GM19099 (cell line): ENCODE results near the gene FER.

Experiments used
- POLR2A ChIP-seq: IDR thresholded peaks from 3 replicates; pipeline ENCODE4 v1.6.1; 2011; ENCODE audit warnings: low read depth; ENCODE audit not compliant: insufficient read length; ENCODE audit errors: extremely low read depth

FER gene

DNA sequence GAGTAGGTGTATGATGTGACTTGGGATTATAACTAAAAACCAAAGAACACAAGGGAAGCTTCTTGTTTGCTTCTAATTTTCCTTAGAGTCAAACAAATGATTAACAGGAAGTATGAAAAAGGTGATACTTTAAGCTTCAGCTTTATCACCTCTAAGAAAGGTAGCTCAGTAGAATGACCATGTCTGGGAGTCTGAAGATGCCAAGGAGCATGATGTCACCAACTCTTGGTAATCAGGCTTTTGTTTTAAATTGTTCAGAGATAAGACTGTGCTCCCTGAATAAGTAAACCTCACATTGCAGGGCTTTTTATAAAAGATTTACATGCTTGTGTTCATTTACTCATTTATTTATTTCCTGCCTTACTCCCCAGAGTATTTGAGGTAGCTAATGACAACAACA lies 169.9 kb downstream of the FER start:
- no peak for TF ChIP-seq POLR2A

DNA sequence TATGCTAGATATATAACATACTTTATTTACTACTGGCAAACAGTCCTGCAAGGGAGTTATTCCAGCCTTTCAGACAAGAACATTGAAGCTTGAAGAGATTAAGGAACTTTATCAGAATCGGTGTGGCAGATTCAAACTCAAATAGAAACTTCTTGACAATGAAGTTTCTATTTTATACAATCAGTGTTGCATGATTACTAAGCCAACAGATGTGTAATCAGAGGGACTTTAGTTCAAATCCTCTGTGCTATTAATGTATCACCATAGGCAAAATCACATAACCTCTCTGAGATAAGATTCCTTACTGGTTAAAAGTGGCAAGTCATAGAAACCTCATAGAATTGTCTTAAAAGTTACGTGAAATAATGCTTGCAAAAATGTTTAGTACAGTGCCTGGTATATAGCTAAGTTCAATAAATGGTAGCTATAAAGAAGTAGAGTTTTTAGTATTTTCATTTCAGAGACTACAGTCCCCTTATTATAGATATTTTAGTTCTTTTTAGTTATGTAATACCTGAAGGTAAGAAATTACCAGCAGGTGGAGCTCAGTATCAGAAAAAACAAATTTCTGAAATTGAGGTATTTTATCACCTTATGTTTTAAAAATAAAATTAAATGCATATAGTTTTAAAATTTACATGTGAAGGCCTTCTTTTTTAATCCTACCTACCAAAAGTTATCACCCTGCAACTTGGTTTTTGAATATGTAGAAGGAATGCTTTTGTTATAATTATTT lies 172.1 kb downstream of the FER start:
- no peak for TF ChIP-seq POLR2A

DNA sequence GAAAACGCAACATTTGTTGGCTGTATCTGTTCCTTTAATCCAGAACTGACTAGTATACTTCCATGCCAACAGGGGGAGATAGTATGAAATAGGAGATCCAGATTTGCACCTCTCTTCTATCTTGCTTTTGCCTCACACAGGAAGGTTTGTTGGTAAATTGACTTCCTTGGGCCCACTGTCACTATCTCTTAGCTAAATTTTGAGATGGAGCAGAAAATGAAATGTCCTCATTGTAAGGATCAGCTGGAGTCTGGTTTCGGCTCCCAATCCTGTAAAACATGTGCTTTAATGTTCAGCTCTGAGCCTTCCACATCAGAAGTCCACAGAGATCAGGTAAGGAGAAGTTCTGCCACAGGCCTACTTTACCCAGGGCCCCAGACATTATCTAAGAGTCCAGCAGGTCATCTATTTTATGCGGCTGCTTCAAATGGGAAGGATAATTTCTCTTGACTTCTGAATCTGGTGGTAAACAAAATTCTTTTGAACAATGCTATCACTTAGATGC lies 176.8 kb downstream of the FER start:
- TF ChIP-seq POLR2A = no peak

DNA sequence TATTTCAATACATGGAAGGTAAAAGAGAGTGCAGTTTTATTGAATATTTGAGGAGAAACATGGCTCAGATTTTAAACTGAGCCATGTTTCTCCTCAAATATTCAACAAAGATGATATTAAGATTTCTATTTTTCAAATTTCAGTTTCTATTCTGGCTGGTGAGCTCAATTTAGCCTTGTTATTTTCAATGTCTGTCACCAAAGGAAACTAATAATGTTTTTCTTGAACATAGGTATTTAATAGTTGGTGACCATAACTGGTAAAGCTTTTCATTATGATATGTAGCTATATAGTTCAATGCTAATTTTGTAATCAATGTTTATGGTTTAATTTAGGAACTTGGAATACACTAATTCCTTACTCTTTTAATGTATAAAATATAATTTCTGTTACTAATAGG lies 177.4 kb downstream of the FER start:
- TF ChIP-seq POLR2A = no peak

DNA sequence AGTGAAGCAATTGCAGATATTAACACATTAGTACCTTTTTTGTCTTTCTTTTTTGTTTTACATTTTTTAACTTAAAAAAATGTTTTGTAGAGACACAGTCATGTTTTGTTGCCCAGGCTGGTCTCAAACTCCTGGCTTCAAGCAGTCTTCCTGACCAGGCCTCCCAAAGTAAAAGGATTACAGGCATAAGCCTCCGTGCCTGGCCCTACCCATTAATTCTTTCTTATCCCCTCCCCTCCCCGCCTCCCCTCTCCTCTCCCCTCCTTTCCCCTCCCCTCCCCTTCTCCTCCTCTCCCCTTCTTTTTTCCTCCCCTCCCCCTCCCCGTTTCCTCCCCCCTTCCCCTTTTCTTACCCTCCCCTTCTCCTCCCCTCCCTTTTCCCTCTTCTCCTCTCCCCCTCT lies 182.4 kb downstream of the FER start:
- TF ChIP-seq POLR2A = no peak

DNA sequence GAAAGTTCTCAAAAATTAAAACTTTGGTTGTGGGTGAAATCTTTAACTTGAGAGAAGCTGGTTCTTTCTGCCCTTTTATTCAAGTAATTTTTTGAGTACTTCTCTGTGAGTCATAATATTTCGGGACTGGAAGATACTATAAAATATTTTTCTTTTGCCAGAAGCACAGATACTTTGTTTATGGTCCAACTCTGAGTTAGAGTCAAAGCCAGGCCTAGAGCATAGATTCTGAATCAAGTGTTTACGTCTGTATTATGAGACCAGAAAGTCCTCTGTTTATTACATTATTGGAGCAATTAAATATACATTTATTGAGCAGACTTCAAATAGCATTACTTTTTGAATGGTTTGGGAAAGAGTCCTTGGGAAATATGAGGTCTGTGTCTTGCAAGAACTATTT lies 187.9 kb downstream of the FER start:
- no peak for TF ChIP-seq POLR2A

DNA sequence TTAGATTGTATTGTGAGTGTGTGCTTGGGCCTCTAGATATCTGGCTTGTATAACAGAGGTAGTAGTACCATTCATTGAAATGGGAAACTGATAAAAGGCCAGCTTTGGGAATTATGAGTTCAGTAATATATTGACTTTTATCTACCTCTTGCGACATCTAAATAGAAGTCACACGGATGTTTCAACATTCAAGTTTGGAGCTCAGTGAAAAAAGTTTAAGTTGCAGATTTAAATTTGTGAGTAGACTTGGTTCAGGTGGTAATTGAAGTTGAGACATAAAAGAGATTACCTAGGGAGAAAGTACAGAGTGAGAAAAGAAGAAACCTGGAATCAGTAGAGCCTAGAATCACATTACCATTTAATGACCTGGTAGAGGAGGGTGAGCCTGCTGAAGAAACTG lies 189.5 kb downstream of the FER start:
- no peak for TF ChIP-seq POLR2A

DNA sequence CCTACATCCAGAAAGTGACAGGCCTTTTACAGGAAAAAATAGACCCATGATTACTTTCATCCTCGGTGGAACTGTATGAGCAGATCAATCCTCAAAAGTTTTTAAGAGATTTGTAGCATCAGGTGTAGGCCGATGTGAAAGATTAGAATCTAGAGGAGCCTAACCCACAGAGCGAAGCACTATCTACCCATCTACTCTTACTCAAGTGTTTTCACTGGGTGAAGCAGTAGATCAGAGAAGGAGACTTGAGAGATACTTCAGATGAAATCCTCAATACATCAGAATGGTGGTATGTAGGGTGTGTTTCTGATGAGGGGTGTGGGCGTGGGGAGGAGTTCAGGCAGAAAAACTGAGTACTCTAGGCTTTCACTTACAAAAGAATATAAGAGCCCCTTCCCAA lies 192.8 kb downstream of the FER start:
- TF ChIP-seq POLR2A = no peak

DNA sequence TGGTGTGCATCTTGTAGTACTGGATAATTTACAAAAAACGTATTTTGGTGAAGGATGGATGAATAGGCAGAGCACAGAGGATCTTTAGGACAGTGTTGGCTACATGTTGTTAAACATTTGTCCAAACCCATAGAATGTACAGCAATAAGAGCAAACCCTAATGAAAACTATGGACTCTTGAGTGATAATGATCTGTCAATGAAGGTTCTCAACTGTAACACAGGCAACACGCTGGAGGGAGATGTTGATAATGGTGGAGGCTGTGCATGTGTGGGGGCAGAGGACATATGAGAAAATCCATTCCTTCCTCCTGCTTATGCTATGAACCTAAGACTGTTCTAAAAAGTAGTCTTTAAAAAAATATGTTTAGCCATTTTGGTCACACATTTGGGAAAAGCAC lies 194.0 kb downstream of the FER start:
- TF ChIP-seq POLR2A = no peak

DNA sequence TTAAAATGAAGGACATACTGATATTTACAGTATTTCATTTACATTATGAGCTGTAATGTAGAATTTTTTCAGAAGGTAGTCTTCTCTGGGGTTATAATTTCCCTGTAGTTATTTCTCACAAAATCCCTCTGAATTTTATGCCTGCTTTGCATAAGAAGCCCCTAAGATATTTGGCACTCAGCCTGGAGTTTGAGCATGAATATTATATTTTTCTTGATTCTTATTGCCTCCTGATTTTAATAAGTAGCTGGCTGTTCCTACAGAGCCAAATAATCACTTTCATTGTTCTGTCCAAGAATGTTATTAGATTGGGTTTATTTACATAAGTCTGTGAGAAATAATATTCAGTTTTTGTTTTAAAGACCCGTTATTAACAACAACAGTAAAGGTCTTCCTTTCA lies 195.0 kb downstream of the FER start:
- no peak for TF ChIP-seq POLR2A

DNA sequence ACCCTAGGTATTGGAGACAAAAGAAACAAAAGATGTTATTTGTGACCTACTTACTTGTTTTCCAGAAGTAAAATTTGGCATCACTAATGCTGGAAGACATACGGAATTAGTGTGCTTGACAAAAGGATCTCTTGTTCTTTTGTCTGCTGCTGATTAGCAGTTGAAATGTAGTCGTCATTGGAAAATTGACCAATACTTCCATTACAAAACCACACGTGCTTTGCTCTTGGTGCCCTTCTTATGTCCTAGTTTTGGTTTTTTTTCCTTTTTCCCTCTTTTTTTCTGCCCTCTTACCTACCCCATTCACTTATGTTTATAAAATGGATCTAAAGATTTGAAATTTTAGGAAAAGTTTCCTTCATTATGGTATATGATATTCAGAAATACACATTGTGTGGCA lies 197.4 kb downstream of the FER start:
- TF ChIP-seq POLR2A = no peak

DNA sequence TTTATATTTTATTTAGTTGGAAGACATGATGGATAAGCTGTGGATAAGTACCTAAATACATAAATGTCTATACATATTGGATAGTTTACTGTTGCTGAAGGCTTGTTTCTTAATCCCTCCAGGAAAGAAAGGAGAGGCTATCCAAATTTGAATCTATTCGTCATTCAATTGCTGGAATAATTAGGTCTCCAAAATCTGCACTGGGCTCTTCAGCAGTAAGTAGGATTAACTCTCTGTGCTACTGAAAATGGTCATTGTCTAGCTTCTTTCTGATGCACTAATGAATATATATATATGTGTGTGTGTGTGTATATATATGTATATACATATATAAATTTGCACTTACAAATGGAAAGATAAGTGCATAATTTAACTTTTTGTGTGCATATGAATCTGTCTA lies 198.3 kb downstream of the FER start:
- no peak for TF ChIP-seq POLR2A

DNA sequence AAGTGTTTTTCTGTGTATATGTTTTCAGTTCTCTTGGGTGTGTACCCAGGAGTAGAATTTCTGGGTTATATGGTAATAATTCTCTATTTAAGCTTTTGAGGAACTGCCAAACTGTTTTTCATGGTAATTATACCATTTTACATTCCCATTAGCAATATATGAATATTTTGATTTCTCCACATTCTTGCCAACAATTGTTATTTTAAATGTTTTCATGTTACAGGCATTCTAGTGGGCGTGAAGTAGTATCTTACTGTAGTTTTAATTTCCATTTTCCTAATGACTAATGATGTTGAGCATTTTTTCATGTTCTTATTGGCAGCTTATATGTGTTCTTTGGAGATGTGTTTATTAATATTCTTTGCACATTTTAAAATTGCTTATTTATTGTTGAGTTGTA lies 199.5 kb downstream of the FER start:
- TF ChIP-seq POLR2A = no peak

DNA sequence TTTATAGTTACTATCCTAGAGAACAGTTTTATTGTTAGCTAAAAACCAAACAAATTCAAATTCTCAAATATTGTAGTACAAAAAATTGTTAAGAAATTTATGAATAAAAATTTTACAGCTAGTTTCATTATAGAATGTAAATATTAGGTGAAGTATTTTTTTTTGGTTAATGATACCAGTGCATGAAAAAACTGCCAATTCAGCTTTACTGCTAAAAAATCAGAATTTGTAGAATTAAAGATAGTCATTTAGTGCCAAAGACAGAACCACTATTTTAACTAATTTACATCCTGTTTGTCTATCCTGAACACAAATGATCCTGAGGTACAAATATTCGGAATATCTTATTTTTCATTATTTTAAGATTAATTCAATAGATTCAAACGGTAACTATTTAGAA lies 202.6 kb downstream of the FER start:
- no peak for TF ChIP-seq POLR2A

DNA sequence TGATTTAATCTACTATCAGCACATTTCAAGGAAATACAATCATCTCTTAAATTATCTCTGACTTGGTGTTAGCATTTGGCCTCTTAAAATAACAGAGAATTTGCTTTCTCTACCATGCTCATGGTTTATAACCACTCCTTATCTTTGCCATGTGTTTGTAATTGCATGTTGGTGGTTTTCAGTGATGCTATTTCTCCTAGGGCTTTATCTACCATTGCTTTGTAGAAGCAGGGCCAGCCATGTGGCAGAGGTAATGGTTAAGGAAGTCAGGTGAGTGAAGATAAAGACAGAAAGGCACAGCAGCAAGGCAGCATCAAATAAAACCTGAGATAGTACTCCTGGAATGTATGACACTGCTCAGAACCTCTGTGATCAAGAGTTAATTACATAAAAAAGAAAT lies 206.2 kb downstream of the FER start:
- no peak for TF ChIP-seq POLR2A

DNA sequence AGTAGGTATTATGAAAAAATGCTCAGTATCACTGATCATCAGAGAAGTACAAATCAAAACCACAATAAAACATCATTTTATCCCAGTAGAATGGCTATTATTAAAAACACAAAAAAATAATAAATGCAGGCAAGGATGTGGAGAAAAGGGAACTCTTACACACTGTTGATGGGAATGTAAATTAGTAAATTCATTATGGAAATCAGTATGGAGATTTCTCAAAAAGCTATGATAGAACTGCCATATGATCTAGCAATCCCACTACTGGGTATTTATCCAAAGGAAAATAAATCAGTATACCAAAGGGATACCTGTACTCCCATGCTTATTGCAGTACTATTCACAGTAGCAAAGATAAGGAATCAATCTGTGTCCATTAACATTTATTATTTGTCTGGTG lies 209.6 kb downstream of the FER start:
- no peak for TF ChIP-seq POLR2A

DNA sequence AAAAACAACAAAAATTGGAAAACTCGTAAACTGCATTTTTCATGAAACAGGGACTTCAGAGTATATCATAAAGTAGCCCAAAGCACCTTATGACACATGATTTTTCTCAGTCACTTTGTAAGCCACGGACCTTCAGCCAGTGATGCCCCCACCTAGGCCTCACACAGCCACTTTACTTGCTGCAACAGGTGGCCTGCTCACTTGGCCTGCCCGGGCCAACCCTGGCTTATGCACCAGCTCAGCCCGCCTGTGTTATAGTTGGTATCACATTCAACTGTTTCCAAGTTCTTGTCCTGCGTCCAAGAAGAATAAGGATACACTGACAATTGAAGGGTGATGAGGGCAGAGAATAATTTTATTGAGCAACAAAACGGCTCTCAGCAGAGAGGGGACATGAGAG lies 219.2 kb downstream of the FER start:
- no peak for TF ChIP-seq POLR2A
